H1 (cell line): Measurements from ENCODE around the gene PDE4B. TPM values are rescaled to one million over a fixed set of nuclear protein-coding genes. Genes with fewer than 3 reads are reported as not detected.

Source experiments
- CTCF ChIA-PET: fragments of 300-600 bp; sonication (Branson Sonifier 250); formaldehyde crosslinking; loops from one replicate; lab custom pipeline; 2021; ENCODE audit not compliant: partially characterized antibody; lab: Charles Lee
- POLR2A ChIA-PET: fragments of 300-600 bp; sonication (Branson Sonifier 250); formaldehyde crosslinking; loops from one replicate; lab custom pipeline; 2021; ENCODE audit warnings: inconsistent platforms; ENCODE audit not compliant: partially characterized antibody; lab: Charles Lee
- DNase-seq, 2 experiments: peaks; one replicate each; pipeline versions ENCODE4 v3.0.0 to v3.0.0-alpha.2; 2010 to 2022; ENCODE audit warnings: low spot score in 2 of 2, low read depth in 1 of 2, mixed read lengths in 1 of 2
- FAIRE-seq: peaks from 2 replicates; lab custom pipeline; 2011; peaks lifted over from hg19 to GRCh38; lab: Jason Lieb, UNC
- H2AFZ ChIP-seq: 2 replicates; pipeline ENCODE4 v1.8.1; 2012; ENCODE audit warnings: low read length, inconsistent platforms
- H2AK5ac ChIP-seq: 2 replicates; pipeline ENCODE4 v1.6.1; 2013; ENCODE audit warnings: low read depth, low read length
- H2BK120ac ChIP-seq: replicated peaks from 2 replicates; pipeline ENCODE3; 2013; ENCODE audit warnings: low read depth, low read length, inconsistent platforms
- H2BK12ac ChIP-seq: 2 replicates; pipeline ENCODE4 v1.6.1; 2013; ENCODE audit warnings: low read depth, low read length
- H2BK15ac ChIP-seq: 2 replicates; pipeline ENCODE4 v1.6.1; 2013; ENCODE audit warnings: low read length
- H2BK20ac ChIP-seq: 2 replicates; pipeline ENCODE4 v1.6.1; 2013; ENCODE audit warnings: low read length
- H2BK5ac ChIP-seq: 2 replicates; pipeline ENCODE4 v1.6.1; 2013; ENCODE audit warnings: low read depth, low read length
- H3K14ac ChIP-seq: 2 replicates; pipeline ENCODE4 v1.6.1; 2013; ENCODE audit warnings: inconsistent platforms; ENCODE audit not compliant: insufficient read length
- H3K18ac ChIP-seq: 2 replicates; pipeline ENCODE4 v1.6.1; 2013; ENCODE audit warnings: low read length; ENCODE audit errors: extremely low read depth
- H3K23ac ChIP-seq: 2 replicates; pipeline ENCODE4 v1.6.1; 2013; ENCODE audit warnings: inconsistent platforms; ENCODE audit not compliant: insufficient read length
- H3K23me2 ChIP-seq: 2 replicates; pipeline ENCODE4 v1.6.1; 2013; ENCODE audit warnings: low read depth, low read length
- H3K27ac ChIP-seq: 2 replicates; pipeline ENCODE4 v1.6.1; 2011; ENCODE audit warnings: low read depth, low read length, inconsistent platforms
- H3K27me3 ChIP-seq, 4 experiments: replicated peaks in 1 of 4; 1 replicate in 1 of 4; 2 replicates in 3 of 4; pipeline versions ENCODE4 v1.6.1 to v1.8.1; 2011 to 2013; ENCODE audit warnings: low read length in 3 of 4, mild to moderate bottlenecking in 3 of 4, inconsistent platforms in 2 of 4, mixed read lengths in 2 of 4, moderate library complexity in 1 of 4; ENCODE audit not compliant: control insufficient read depth in 3 of 4, insufficient read depth in 3 of 4; ENCODE audit errors: extremely low read depth in 1 of 4
- H3K36me3 ChIP-seq, 4 experiments: 2 replicates each; pipeline versions ENCODE4 v1.6.1 to v1.8.1; 2011 to 2013; ENCODE audit warnings: mild to moderate bottlenecking in 4 of 4, low read length in 3 of 4, moderate library complexity in 2 of 4, control low read depth in 1 of 4, inconsistent platforms in 1 of 4; ENCODE audit not compliant: insufficient read depth in 4 of 4, control insufficient read depth in 2 of 4
- H3K4ac ChIP-seq: replicated peaks from 2 replicates; pipeline ENCODE3; 2013; ENCODE audit warnings: low read length, low read depth, mixed read lengths, inconsistent platforms; ENCODE audit not compliant: insufficient read length
- H3K4me1 ChIP-seq, 4 experiments: replicated peaks in 1 of 4; 1 replicate in 1 of 4; 2 replicates in 3 of 4; pipeline versions ENCODE4 v1.6.1 to v1.8.1; 2011 to 2013; ENCODE audit warnings: low read length in 3 of 4, inconsistent platforms in 2 of 4, mixed read lengths in 1 of 4; ENCODE audit not compliant: insufficient read depth in 4 of 4, control insufficient read depth in 3 of 4
- H3K4me2 ChIP-seq, 2 experiments: 2 replicates each; pipeline versions ENCODE4 v1.6.1 to v1.8.1; 2011 to 2013; ENCODE audit warnings: low read depth in 2 of 2, low read length in 2 of 2, control low read depth in 1 of 2, inconsistent platforms in 1 of 2, mild to moderate bottlenecking in 1 of 2; ENCODE audit not compliant: insufficient read depth in 1 of 2
- H3K4me3 ChIP-seq, 4 experiments: fragments of 200-600, 300-600 bp in 1 of 4; sonication (generic), shearing (Covaris generic), sonication (Bioruptor Twin) in 1 of 4; 2 replicates each; pipeline versions ENCODE4 v1.5.1 to v1.8.1; 2011 to 2016; ENCODE audit warnings: low read length in 4 of 4, low read depth in 3 of 4, control low read depth in 2 of 4, inconsistent platforms in 2 of 4, mild to moderate bottlenecking in 2 of 4, mixed read lengths in 1 of 4, moderate library complexity in 1 of 4; ENCODE audit not compliant: insufficient read depth in 2 of 4; ENCODE audit errors: extremely low read depth in 1 of 4
- H3K56ac ChIP-seq: replicated peaks from 2 replicates; pipeline ENCODE3; 2013; ENCODE audit warnings: low read depth, mild to moderate bottlenecking, mixed read lengths, low read length, inconsistent platforms; ENCODE audit not compliant: insufficient read length
- H3K79me1 ChIP-seq: 2 replicates; pipeline ENCODE4 v1.6.1; 2013; ENCODE audit warnings: low read depth, low read length, control low read depth
- H3K79me2 ChIP-seq, 2 experiments: 2 replicates each; pipeline versions ENCODE4 v1.6.1 to v1.8.1; 2012 to 2013; ENCODE audit warnings: low read length in 2 of 2, mild to moderate bottlenecking in 2 of 2, inconsistent platforms in 1 of 2; ENCODE audit not compliant: insufficient read depth in 2 of 2, control insufficient read depth in 1 of 2
- H3K9ac ChIP-seq, 4 experiments: replicated peaks in 1 of 4; 1 replicate in 1 of 4; 2 replicates in 3 of 4; pipeline versions ENCODE4 v1.6.1 to v1.8.1; 2011 to 2013; ENCODE audit warnings: low read depth in 3 of 4, low read length in 3 of 4, control low read depth in 2 of 4, mild to moderate bottlenecking in 2 of 4, moderate library complexity in 2 of 4, inconsistent platforms in 1 of 4; ENCODE audit errors: extremely low read depth in 1 of 4
- H3K9me3 ChIP-seq, 2 experiments: 2 replicates each; pipeline versions ENCODE4 v1.6.1 to v1.8.1; 2012 to 2013; ENCODE audit warnings: mild to moderate bottlenecking in 2 of 2, moderate library complexity in 2 of 2, control low read depth in 1 of 2, inconsistent platforms in 1 of 2, low read depth in 1 of 2, low read length in 1 of 2, mixed read lengths in 1 of 2; ENCODE audit not compliant: insufficient read depth in 2 of 2
- H4K20me1 ChIP-seq, 2 experiments: replicated peaks in 1 of 2; 2 replicates each; pipeline versions ENCODE3 to v1.8.1; 2011 to 2013; ENCODE audit warnings: inconsistent platforms in 2 of 2, low read length in 2 of 2, mild to moderate bottlenecking in 1 of 2; ENCODE audit not compliant: insufficient read depth in 2 of 2, control insufficient read depth in 1 of 2
- H4K5ac ChIP-seq: 2 replicates; pipeline ENCODE4 v1.6.1; 2013; ENCODE audit warnings: low read length, low read depth, mixed read lengths, inconsistent platforms; ENCODE audit not compliant: insufficient read length
- H4K8ac ChIP-seq: 2 replicates; pipeline ENCODE4 v1.8.0; 2013; ENCODE audit warnings: mild to moderate bottlenecking, moderate library complexity, low read length, inconsistent platforms; ENCODE audit not compliant: insufficient read depth; ENCODE audit errors: extremely low read depth
- H4K91ac ChIP-seq: replicated peaks from 2 replicates; pipeline ENCODE3; 2013; ENCODE audit warnings: low read length, mixed read lengths, inconsistent platforms; ENCODE audit not compliant: insufficient read length
- CEBPB ChIP-seq: IDR thresholded peaks from 2 replicates; pipeline ENCODE4 v1.6.1; 2012; ENCODE audit warnings: low read depth, low read length
- SP1 ChIP-seq: IDR thresholded peaks from 2 replicates; pipeline ENCODE4 v1.6.1; 2011; ENCODE audit warnings: low read depth, low read length
- polyA plus RNA-seq, 7 experiments: library from polyadenylated mRNA; depleted of rRNA in 3 of 7; stranded (reverse) in 5 of 7; unstranded in 2 of 7; fragments of >200 nt in 5 of 7; fragments of 200-250 nt in 2 of 7; gene quantifications; 1 replicate in 5 of 7; 2 replicates in 1 of 7; 4 replicates in 1 of 7; pipeline versions ENCODE4 v1.2.1 to v1.2.3, GENCODE V29; 2011 to 2013; ENCODE audit warnings: missing spikeins in 2 of 7, mixed read lengths in 2 of 7
- total RNA-seq: library from RNA; stranded (reverse); fragmentation: NEBNext Ultra II Directional; extraction: Animal tissue kit (Norgen Biotek cat#: 25700); gene quantifications from 2 replicates; pipeline ENCODE4 v1.2.1, GENCODE V29; 2021

PDE4B gene
- total and polyA plus RNA-seq, 2 of the 8 experiments (the other 6 are each of a cell fraction or from before 2014, with no cell fraction given), result 5.0 to 15.1 TPM

DNA sequence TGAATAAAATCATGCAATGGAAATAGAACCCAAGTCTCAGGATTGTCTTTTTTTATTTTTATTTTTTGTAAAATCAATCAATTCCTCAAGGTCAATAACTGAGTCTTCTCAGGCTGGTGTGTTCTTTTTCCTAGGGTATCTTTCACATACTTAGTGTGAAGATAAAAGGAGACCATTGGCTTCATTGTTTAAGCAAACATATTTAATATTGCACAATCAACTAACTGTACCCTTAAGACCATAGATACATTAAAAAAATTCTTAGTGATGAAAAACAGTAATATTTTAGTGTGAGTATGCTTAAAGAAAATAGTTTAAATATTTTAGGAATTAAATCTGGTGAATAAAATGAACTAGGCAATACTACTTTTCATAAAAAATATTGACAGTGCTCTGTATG lies 31.4 kb downstream of the PDE4B start:
- no peak overlapping the region for H3K9ac ChIP-seq
- H3K4ac ChIP-seq, result no peak overlapping the region
- DNase-seq (no peak), FAIRE-seq (no peak)
- H3K79me1 ChIP-seq, result no peaks in the 10 kb centered on the region
- no peaks in the 10 kb centered on the region for H3K4me1 ChIP-seq
- H2BK15ac ChIP-seq, result no peak overlapping the region
- no peak overlapping the region for H2BK20ac ChIP-seq
- H2AK5ac ChIP-seq, result no peak overlapping the region
- H4K5ac ChIP-seq, result no peak overlapping the region
- H2BK5ac ChIP-seq, result no peak overlapping the region
- H4K20me1 ChIP-seq, result no peaks in the 10 kb centered on the region
- no peak overlapping the region for H3K14ac ChIP-seq
- H3K4me3 ChIP-seq, result no peak overlapping the region
- H2AFZ ChIP-seq, result no peak overlapping the region
- H3K79me2 ChIP-seq, result no peaks in the 10 kb centered on the region
- no peak overlapping the region for H4K91ac ChIP-seq
- no peak overlapping the region for H2BK120ac ChIP-seq
- H3K9me3 ChIP-seq, result no peaks in the 10 kb centered on the region
- H3K56ac ChIP-seq, result no peak overlapping the region
- POLR2A ChIA-PET, result no interaction called here
- CTCF ChIA-PET, result no interaction called here
- no peak overlapping the region for H3K18ac ChIP-seq
- H3K27me3 ChIP-seq, result peaks cover 0 to 1% (median 0%) of the 10 kb centered on the region in 4 experiments; a peak in 1 of 7 replicates
- H3K36me3 ChIP-seq, result no peaks in the 10 kb centered on the region
- no peak overlapping the region for H3K27ac ChIP-seq
- TF ChIP-seq SP1 (no peak), CEBPB (peak; percentile 39; the same call in 1 of the 2 replicates)
- TF ChIP-seq, all 59 proteins: peak for 1
- H3K23ac ChIP-seq, result no peak overlapping the region
- no peak overlapping the region for H2BK12ac ChIP-seq
- no peak overlapping the region for H3K4me2 ChIP-seq
- H3K23me2 ChIP-seq, result no peaks in the 10 kb centered on the region
- no peak overlapping the region for H4K8ac ChIP-seq
